Activated naive CD8-positive, alpha-beta T cell treated with anti-CD3 and anti-CD28 coated beads, Interleukin-2, amount 10 ng/mL, durations not matched to agents 7 days and 5 days (primary cell): ENCODE measurements around the gene COL11A2. TPM values are rescaled to one million over a fixed set of nuclear protein-coding genes. Genes with fewer than 3 reads are reported as not detected.

Experiments
- ATAC-seq: fragments of 150-1000 bp; cut with Tn5 transposase; one replicate; pipeline ENCODE4 v1.10.0; 2021; ENCODE audit warnings: low read depth, moderate library complexity
- POLR2A ChIA-PET: fragments of 350-600 bp; sonication (Branson Sonifier 250); formaldehyde crosslinking; loops from one replicate; lab custom pipeline; 2021; ENCODE audit warnings: antibody characterized with exemption; lab: Charles Lee
- DNase-seq: peaks from one replicate; pipeline ENCODE4 v3.0.0; 2021
- H3K27ac Mint-ChIP-seq: one replicate; pipeline ENCODE4 v1.8.0; 2022; ENCODE audit warnings: mild to moderate bottlenecking, mixed read lengths
- H3K27me3 Mint-ChIP-seq: one replicate; pipeline ENCODE4 v1.8.0; 2022; ENCODE audit warnings: mild to moderate bottlenecking, moderate library complexity, mixed read lengths
- H3K36me3 Mint-ChIP-seq: one replicate; pipeline ENCODE4 v1.8.0; 2021; ENCODE audit warnings: mild to moderate bottlenecking, mixed read lengths
- H3K4me1 Mint-ChIP-seq: one replicate; pipeline ENCODE4 v1.8.0; 2021; ENCODE audit warnings: mixed read lengths
- H3K4me3 Mint-ChIP-seq: one replicate; pipeline ENCODE4 v1.8.0; 2022; ENCODE audit warnings: mild to moderate bottlenecking, moderate library complexity, mixed read lengths
- H3K9me3 Mint-ChIP-seq: one replicate; pipeline ENCODE4 v1.8.0; 2021; ENCODE audit warnings: mixed read lengths
- total RNA-seq, 2 experiments: library from RNA; stranded (reverse); gene quantifications; one replicate each; pipeline ENCODE4 v1.2.3, GENCODE V29; 2021

COL11A2 gene
- total RNA-seq, 2 experiments from 2014 or later: 1.00 to 1.1 TPM

- Mint-ChIP-seq H3K9me3 (no peaks in the 10 kb centered on the region), H3K4me1 (peaks cover 36% of the 10 kb centered on the region), H3K27ac (peak overlapping the region; percentile 18), H3K27me3 (peaks cover 16% of the 10 kb centered on the region), H3K36me3 (peaks cover 10% of the 10 kb centered on the region), H3K4me3 (peak overlapping the region; percentile 81)
- DNase-seq (no peak), ATAC-seq (peak; percentile 12)
- POLR2A ChIA-PET: no interaction called here
Measured at GRCh38 chr6:33213166-33213988, 21.1 kb upstream of the COL11A2 start.

- H3K36me3 Mint-ChIP-seq: peaks cover 10% of the 10 kb centered on the region
- H3K27ac Mint-ChIP-seq: no peak overlapping the region
- ATAC-seq (no peak), DNase-seq (no peak)
- H3K4me1 Mint-ChIP-seq: peaks cover 36% of the 10 kb centered on the region
- H3K4me3 Mint-ChIP-seq: peak overlapping the region; percentile 81
- POLR2A ChIA-PET: no interaction called here
- no peaks in the 10 kb centered on the region for H3K9me3 Mint-ChIP-seq
- peaks cover 16% of the 10 kb centered on the region for H3K27me3 Mint-ChIP-seq
Measured at GRCh38 chr6:33212857-33213165, 20.5 kb upstream of the COL11A2 start.

- DNase-seq (no peak), ATAC-seq (no peak)
- Mint-ChIP-seq H3K27ac (no peak overlapping the region), H3K9me3 (no peaks in the 10 kb centered on the region), H3K27me3 (peaks cover 16% of the 10 kb centered on the region), H3K4me1 (peaks cover 38% of the 10 kb centered on the region), H3K36me3 (peaks cover 10% of the 10 kb centered on the region), H3K4me3 (no peak overlapping the region)
- POLR2A ChIA-PET: no interaction called here
Measured at GRCh38 chr6:33211666-33212422, 19.6 kb upstream of the COL11A2 start.

GRCh38 chr6:33211136-33211535 is 18.9 kb upstream of the COL11A2 start:
- H3K9me3 Mint-ChIP-seq: no peaks in the 10 kb centered on the region
- no peak for DNase-seq
- H3K27me3 Mint-ChIP-seq: peaks cover 16% of the 10 kb centered on the region
- ATAC-seq: no peak
- POLR2A ChIA-PET: no interaction called here
- H3K36me3 Mint-ChIP-seq: peaks cover 10% of the 10 kb centered on the region
- H3K4me1 Mint-ChIP-seq: peaks cover 39% of the 10 kb centered on the region
- no peak overlapping the region for H3K27ac Mint-ChIP-seq
- H3K4me3 Mint-ChIP-seq: no peak overlapping the region

GRCh38 chr6:33209856-33210255 is 17.6 kb upstream of the COL11A2 start:
- no peaks in the 10 kb centered on the region for H3K9me3 Mint-ChIP-seq
- DNase-seq (no peak), ATAC-seq (no peak)
- peaks cover 10% of the 10 kb centered on the region for H3K36me3 Mint-ChIP-seq
- peaks cover 16% of the 10 kb centered on the region for H3K27me3 Mint-ChIP-seq
- no peak overlapping the region for H3K4me3 Mint-ChIP-seq
- no peak overlapping the region for H3K27ac Mint-ChIP-seq
- POLR2A ChIA-PET: no interaction called here
- peaks cover 45% of the 10 kb centered on the region for H3K4me1 Mint-ChIP-seq

GRCh38 chr6:33208091-33208967 is 16.1 kb upstream of the COL11A2 start, which contains the start of gene RING1:
TSS of gene RING1 (plus strand) at chr6:33208500. CDS start at chr6:33208823, 323 bp downstream.
- ATAC-seq: peak; percentile 53
- Mint-ChIP-seq H3K9me3 (no peaks in the 10 kb centered on the region), H3K4me1 (peaks cover 39% of the 10 kb centered on the region), H3K27ac (peak within 1 kb of the TSS; percentile 94), H3K36me3 (peaks cover 11% of the 10 kb centered on the region), H3K4me3 (peak within 1 kb of the TSS; percentile 91), H3K27me3 (peaks cover 8% of the 10 kb centered on the region)
- DNase-seq: peak; percentile 92
- POLR2A ChIA-PET: interaction anchor here (0.6 to 2.5 kb wide), 22 partner anchors 8 to 236 kb away, joined by 3 to 26 read pairs (median 4); partner anchors contain the start of genes B3GALT4, HLA-DPA1, RPS18 and VPS52

GRCh38 chr6:33207552-33208090 is 15.4 kb upstream of the COL11A2 start:
- peaks cover 2% of the 10 kb centered on the region for H3K27me3 Mint-ChIP-seq
- no peaks in the 10 kb centered on the region for H3K9me3 Mint-ChIP-seq
- H3K36me3 Mint-ChIP-seq: peaks cover 17% of the 10 kb centered on the region
- POLR2A ChIA-PET: interaction anchor here (0.9 to 2.5 kb wide), 15 partner anchors 8 to 236 kb away, joined by 3 to 26 read pairs (median 4); partner anchors contain the start of gene HLA-DPA1
- DNase-seq (no peak), ATAC-seq (no peak)
- peak overlapping the region; percentile 91 for H3K4me3 Mint-ChIP-seq
- H3K4me1 Mint-ChIP-seq: peaks cover 34% of the 10 kb centered on the region
- H3K27ac Mint-ChIP-seq: peak overlapping the region; percentile 90

- ATAC-seq (no peak), DNase-seq (no peak)
- POLR2A ChIA-PET: interaction anchor here (1.5 to 2.5 kb wide), 3 partner anchors 9 to 53 kb away, joined by 3 to 26 read pairs (median 4); no protein-coding TSS in a partner anchor
- H3K36me3 Mint-ChIP-seq: peaks cover 22% of the 10 kb centered on the region
- no peaks in the 10 kb centered on the region for H3K27me3 Mint-ChIP-seq
- H3K4me3 Mint-ChIP-seq: peak overlapping the region; percentile 91
- peak overlapping the region; percentile 90 for H3K27ac Mint-ChIP-seq
- no peaks in the 10 kb centered on the region for H3K9me3 Mint-ChIP-seq
- H3K4me1 Mint-ChIP-seq: peaks cover 38% of the 10 kb centered on the region
Measured at GRCh38 chr6:33206864-33207551, 14.7 kb upstream of the COL11A2 start.

GRCh38 chr6:33206027-33206863 is 14.0 kb upstream of the COL11A2 start:
- Mint-ChIP-seq H3K36me3 (peaks cover 26% of the 10 kb centered on the region), H3K4me3 (peak overlapping the region; percentile 46), H3K27ac (peak overlapping the region; percentile 62), H3K4me1 (peaks cover 42% of the 10 kb centered on the region), H3K27me3 (no peaks in the 10 kb centered on the region), H3K9me3 (no peaks in the 10 kb centered on the region)
- POLR2A ChIA-PET: interaction anchor here (0.7 to 1.4 kb wide), 2 partner anchors 23 to 42 kb away, joined by 4 to 5 read pairs; no protein-coding TSS in a partner anchor
- ATAC-seq: no peak
- no peak for DNase-seq

GRCh38 chr6:33205191-33206026 is 13.1 kb upstream of the COL11A2 start:
- DNase-seq (no peak), ATAC-seq (no peak)
- H3K27ac Mint-ChIP-seq: peak overlapping the region; percentile 93
- no peaks in the 10 kb centered on the region for H3K9me3 Mint-ChIP-seq
- POLR2A ChIA-PET: interaction anchor here (0.6 to 1.7 kb wide), 7 partner anchors 22 to 188 kb away, joined by 3 to 15 read pairs (median 5); partner anchors contain the start of genes B3GALT4, RPS18 and VPS52
- H3K27me3 Mint-ChIP-seq: no peaks in the 10 kb centered on the region
- H3K4me3 Mint-ChIP-seq: peak overlapping the region; percentile 97
- peaks cover 26% of the 10 kb centered on the region for H3K36me3 Mint-ChIP-seq
- H3K4me1 Mint-ChIP-seq: peaks cover 42% of the 10 kb centered on the region
